Muscle of leg (tissue), 11 donors: Measurements from ENCODE around the gene CAVIN1. TPM values are rescaled to one million over a fixed set of nuclear protein-coding genes. Genes with fewer than 3 reads are reported as not detected.
"Not testable (repeated sequence)": the region's sequence is repeated elsewhere in the genome, so short reads cannot be mapped to it uniquely, and the experiment has no call there.

Experiments
- DNase-seq: peaks from one replicate; pipeline ENCODE4 v3.0.0; 2013
- H3K27ac ChIP-seq: one replicate; pipeline ENCODE4 v1.5.1; 2013; ENCODE audit warnings: mild to moderate bottlenecking, low read length, control low read depth
- H3K27me3 ChIP-seq: one replicate; pipeline ENCODE4 v1.6.1; 2013; ENCODE audit warnings: low read length; ENCODE audit not compliant: control insufficient read depth, insufficient read depth
- H3K36me3 ChIP-seq: one replicate; pipeline ENCODE4 v1.6.1; 2013; ENCODE audit warnings: low read length; ENCODE audit not compliant: control insufficient read depth, insufficient read depth
- H3K4me1 ChIP-seq: one replicate; pipeline ENCODE4 v1.6.1; 2013; ENCODE audit warnings: low read length; ENCODE audit not compliant: control insufficient read depth, insufficient read depth
- H3K4me3 ChIP-seq: one replicate; pipeline ENCODE4 v1.5.1; 2013; ENCODE audit warnings: low read length, control low read depth
- H3K9me3 ChIP-seq: replicated peaks from 2 replicates; pipeline ENCODE4 v1.6.1; 2013; ENCODE audit warnings: low read depth, low read length; ENCODE audit not compliant: control insufficient read depth
- whole genome bisulfite sequencing: methylation state at CpG from one replicate; pipeline ENCODE4 v1.1.5; 2013; ENCODE audit warnings: missing lambda C conversion rate; ENCODE audit not compliant: insufficient coverage; 5-methylcytosine and 5-hydroxymethylcytosine counted together
- polyA plus RNA-seq, 8 donors: library from polyadenylated mRNA; unstranded; fragments of 120-200 nt; gene quantifications; one replicate each; pipeline versions ENCODE4 v1.2.1 to v1.2.3, GENCODE V29; 2013; ENCODE audit warnings: inconsistent platforms in 1 of 8, low replicate concordance in 1 of 8; ENCODE audit not compliant: insufficient read length in 8 of 8, insufficient read depth in 1 of 8
- total RNA-seq: library from RNA; stranded (reverse); fragments of 120-200 nt; gene quantifications from one replicate; pipeline ENCODE4 v1.2.4, GENCODE V29; 2013

Gene CAVIN1
- total and polyA plus RNA-seq, 9 donors, result 206 to 334 (median 291) TPM

DNA sequence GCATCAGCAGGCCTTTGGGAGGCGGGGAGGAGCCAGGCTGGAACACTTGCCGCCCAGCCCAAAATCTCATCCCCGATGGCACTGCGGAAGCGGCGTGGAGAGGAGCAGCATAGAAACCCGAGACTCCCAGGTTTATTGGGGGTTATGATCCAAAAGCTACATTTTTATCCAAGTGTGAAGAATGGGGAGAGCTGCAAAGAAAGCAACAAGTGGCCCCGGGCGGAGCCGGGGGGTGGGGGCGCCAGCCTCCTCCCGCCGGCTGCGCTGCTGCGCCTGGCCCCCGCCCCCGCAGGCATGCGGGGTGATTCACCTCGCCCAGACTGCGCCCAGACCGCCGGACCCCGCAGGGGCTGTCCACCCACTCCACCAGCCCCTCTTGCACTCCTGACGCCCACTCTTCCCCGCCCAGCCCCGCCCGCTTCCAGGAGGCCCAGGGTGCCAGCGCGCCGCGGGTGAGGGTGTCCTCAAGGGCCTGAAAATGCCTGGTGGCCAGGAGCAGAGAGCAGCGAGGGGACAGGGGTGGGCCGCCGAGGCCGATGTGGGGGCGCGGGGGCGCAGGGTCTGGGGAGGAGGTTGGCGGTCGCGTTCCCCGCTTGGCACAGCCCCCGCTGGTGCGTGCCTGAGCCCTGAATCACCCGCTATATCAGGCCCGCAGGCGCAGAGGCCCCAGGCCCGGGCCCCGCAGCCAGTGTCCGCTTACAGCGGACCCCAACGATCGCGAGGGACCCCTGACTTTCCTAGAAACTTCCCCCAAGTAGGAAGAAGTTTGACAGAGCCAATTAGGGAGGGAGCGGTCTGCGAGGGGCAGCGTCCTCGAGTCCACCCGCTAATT, 1.3 kb downstream of the CAVIN1 start:
- DNase-seq, result peak; percentile 65
- WGBS, result under 1% methylated on average over 35 of the region's 59 CpGs
- Histone ChIP-seq H3K36me3 (peaks cover 24% of the 10 kb centered on the region), H3K4me3 (peak overlapping the region; percentile 100), H3K27ac (peak overlapping the region; percentile 99), H3K27me3 (peaks cover 17% of the 10 kb centered on the region), H3K4me1 (peaks cover 47% of the 10 kb centered on the region), H3K9me3 (no peaks in the 10 kb centered on the region)

DNA sequence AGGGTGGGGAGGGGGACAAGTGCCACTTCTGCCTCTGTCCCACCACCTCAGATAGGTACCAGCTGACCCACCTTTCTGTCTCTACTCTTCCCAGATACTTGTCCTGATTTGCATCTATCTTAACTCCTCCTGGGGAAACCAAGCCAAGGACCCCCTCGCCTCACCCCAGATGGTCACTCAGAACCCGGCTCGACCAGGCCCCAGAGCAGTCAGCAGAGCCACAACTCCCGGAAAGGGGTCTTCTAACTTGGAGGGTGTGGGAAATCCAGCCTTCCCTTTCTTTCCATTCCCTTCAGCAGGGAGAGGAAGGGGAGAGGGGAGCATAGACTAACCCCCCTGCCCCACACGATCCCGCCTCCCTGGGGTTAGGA, 1.9 kb downstream of the CAVIN1 start:
- DNase-seq, result no peak
- Histone ChIP-seq H3K4me3 (peak overlapping the region; percentile 100), H3K36me3 (peaks cover 24% of the 10 kb centered on the region), H3K4me1 (peaks cover 53% of the 10 kb centered on the region), H3K27me3 (peaks cover 17% of the 10 kb centered on the region), H3K27ac (peak overlapping the region; percentile 99), H3K9me3 (no peaks in the 10 kb centered on the region)
- WGBS, result no CpG with 5 or more reads among the region's 6 CpGs

- H3K27ac ChIP-seq, result not testable (repeated sequence)
These were observed 5.1 kb downstream of the CAVIN1 start for GRCh38 chr17:42417981-42418380.

DNA sequence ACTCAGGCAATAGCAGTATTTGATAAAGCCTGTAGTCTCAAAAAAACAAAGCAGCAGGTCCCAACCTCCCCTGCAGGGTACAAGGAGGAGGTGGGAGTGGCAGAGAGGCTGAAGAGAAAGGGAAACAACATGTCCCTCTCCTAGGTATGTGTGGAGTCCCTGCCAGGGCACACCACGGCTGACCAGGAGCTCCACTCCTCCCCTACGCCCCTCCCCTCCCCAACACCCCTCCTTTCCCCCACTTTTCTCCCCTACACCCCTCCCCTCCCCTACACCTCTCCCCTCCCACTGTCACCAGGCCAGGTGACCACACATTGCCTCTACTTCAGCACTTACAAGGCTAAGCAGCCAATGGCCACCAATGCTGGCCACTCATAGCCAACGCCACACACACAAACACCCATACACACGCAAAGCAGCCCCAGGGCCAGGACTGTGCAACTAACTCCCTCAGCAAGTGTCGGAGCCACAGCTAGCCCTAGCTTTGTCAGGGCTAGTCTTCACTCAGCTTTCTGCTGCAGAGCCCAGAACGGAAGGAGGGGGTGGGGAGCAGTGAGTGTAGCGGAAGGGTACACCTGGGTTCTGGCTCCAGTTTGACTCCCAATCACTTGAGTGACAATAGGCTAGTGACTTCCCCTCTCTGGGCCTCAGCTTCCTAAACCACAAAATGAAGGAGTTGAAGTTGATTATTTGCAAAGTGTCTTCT, 8.2 kb downstream of the CAVIN1 start:
- Histone ChIP-seq H3K4me1 (peaks cover 54% of the 10 kb centered on the region), H3K27me3 (no peaks in the 10 kb centered on the region), H3K9me3 (no peaks in the 10 kb centered on the region), H3K27ac (peak overlapping the region; percentile 60), H3K36me3 (peaks cover 31% of the 10 kb centered on the region), H3K4me3 (no peak overlapping the region)
- no peak for DNase-seq
- 80% methylated on average over 1 of the region's 7 CpGs for WGBS

More at GRCh38 chr17:42417981-42418380, 5.1 kb downstream of the CAVIN1 start:
- DNase-seq, H3K9me3 ChIP-seq, H3K4me3 ChIP-seq: not testable (repeated sequence)
- no CpG with 5 or more reads among the region's 5 CpGs for WGBS
- Histone ChIP-seq H3K36me3 (peaks cover 32% of the 10 kb centered on the region), H3K4me1 (peaks cover 48% of the 10 kb centered on the region), H3K27me3 (peaks cover 12% of the 10 kb centered on the region)

GRCh38 chr17:42413464-42414040, 9.5 kb downstream of the CAVIN1 start:
- no CpG with 5 or more reads among the region's 3 CpGs for WGBS
- Histone ChIP-seq H3K27ac (no peak overlapping the region), H3K27me3 (no peaks in the 10 kb centered on the region), H3K4me3 (no peak overlapping the region), H3K36me3 (peaks cover 27% of the 10 kb centered on the region), H3K4me1 (peaks cover 58% of the 10 kb centered on the region), H3K9me3 (no peaks in the 10 kb centered on the region)
- peak; percentile 53 for DNase-seq

GRCh38 chr17:42411905-42412679, 11.0 kb downstream of the CAVIN1 start:
- Histone ChIP-seq H3K36me3 (peaks cover 27% of the 10 kb centered on the region), H3K4me1 (peaks cover 70% of the 10 kb centered on the region), H3K9me3 (no peaks in the 10 kb centered on the region), H3K27ac (peak overlapping the region; percentile 72), H3K4me3 (no peak overlapping the region), H3K27me3 (no peaks in the 10 kb centered on the region)
- DNase-seq, result no peak
- WGBS, result 75% methylated on average over 10 of the region's 11 CpGs

DNA sequence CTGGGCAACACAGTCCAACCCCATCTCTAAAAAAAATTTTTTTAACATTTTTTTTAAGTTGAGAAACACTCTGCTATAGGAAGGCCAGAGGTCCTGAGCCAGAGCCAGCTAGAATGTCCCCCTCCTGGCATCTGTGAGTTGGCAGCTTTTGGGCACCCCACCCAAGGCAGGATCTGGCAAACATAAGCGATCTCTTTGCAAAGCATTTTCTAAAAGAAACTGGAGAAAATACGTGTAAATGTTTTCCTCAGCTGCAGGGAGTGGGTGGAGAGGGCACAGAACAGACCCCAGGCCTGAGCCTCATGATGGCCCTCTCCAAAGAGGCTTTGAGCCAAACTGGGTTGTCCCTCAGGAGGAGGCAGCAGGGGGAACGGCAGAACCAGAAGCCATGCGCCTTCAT, 11.7 kb downstream of the CAVIN1 start:
- no peaks in the 10 kb centered on the region for H3K27me3 ChIP-seq
- DNase-seq, result peak; percentile 54
- WGBS, result 31% methylated on average over 2 of the region's 4 CpGs
- no peaks in the 10 kb centered on the region for H3K9me3 ChIP-seq
- peak overlapping the region; percentile 72 for H3K27ac ChIP-seq
- peaks cover 71% of the 10 kb centered on the region for H3K4me1 ChIP-seq
- peaks cover 21% of the 10 kb centered on the region for H3K36me3 ChIP-seq
- H3K4me3 ChIP-seq, result no peak overlapping the region

- Histone ChIP-seq H3K4me1 (peaks cover 72% of the 10 kb centered on the region), H3K4me3 (no peak overlapping the region)
- WGBS, result 17% methylated on average over 1 of the region's 5 CpGs
These were observed 12.8 kb downstream of the CAVIN1 start for GRCh38 chr17:42410319-42410685.

GRCh38 chr17:42409523-42410318, 13.3 kb downstream of the CAVIN1 start:
- peak; percentile 64 for DNase-seq
- H3K4me1 ChIP-seq, result peaks cover 66% of the 10 kb centered on the region
- 12% methylated on average over 2 of the region's 5 CpGs for WGBS
- H3K36me3 ChIP-seq, result peaks cover 22% of the 10 kb centered on the region
- peak overlapping the region; percentile 81 for H3K27ac ChIP-seq
- H3K9me3 ChIP-seq, result no peaks in the 10 kb centered on the region
- H3K27me3 ChIP-seq, result no peaks in the 10 kb centered on the region
- H3K4me3 ChIP-seq, result no peak overlapping the region

More at GRCh38 chr17:42410319-42410685, 12.8 kb downstream of the CAVIN1 start:
- Histone ChIP-seq H3K36me3 (peaks cover 21% of the 10 kb centered on the region), H3K27me3 (no peaks in the 10 kb centered on the region), H3K27ac (peak overlapping the region; percentile 81), H3K9me3 (no peaks in the 10 kb centered on the region)
- no peak for DNase-seq
